AG09319 (cell line): ENCODE measurements around the gene MRGPRD.

Source experiments
- DNase-seq: peaks from one replicate; pipeline ENCODE4 v3.0.0-alpha.2; 2010; ENCODE audit warnings: low read depth; ENCODE audit errors: extremely low read depth
- TF ChIP-seq, protein P1 (sequence below): IDR thresholded peaks from 2 replicates; pipeline ENCODE4 v1.5.1; 2011; ENCODE audit warnings: low read depth, mild to moderate bottlenecking, inconsistent platforms, low read length, moderate library complexity

The MRGPRD gene

DNA sequence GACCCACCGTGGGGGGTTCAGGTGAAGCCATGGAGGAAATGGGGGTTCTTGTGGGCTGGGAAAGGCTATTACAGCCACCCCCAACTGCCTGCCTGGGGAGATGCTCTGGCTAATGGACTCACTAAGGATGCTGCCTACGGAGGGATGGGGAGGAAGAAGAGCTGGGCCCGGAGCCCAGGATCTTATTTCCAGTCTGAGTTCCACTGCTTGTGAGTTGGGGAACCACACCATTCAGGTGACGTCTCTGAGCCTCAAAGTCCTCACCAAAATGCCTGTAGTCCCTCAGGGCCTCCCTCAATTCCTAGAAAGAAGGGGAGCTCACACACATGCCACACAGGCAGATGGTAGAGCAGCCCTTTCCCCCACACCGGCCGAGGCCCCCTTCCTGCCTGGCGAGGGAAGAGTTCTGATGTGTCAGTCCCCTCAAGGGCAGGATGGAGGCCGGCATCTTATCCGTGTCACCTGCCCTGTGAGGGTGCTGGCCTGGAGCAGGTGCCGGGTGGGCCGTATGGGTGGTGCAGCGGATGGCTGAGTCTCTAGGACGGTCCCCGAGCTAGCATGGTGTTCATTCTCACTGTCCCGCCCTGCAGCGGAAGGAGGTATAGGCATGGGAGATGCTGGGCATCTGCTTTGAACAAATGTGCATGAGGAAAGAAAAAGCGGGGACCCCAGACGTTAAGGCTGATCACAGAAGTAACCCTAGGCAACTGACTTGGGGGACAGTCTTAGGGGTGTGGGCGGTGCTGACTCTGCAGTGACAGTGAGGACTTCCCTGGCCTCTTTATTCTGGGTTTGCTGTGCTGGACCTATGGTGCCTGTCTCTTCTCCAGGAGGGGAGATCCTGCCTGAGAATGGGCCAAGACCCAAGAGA, 16.6 kb upstream of the MRGPRD start:
- TF ChIP-seq, protein P1, sequence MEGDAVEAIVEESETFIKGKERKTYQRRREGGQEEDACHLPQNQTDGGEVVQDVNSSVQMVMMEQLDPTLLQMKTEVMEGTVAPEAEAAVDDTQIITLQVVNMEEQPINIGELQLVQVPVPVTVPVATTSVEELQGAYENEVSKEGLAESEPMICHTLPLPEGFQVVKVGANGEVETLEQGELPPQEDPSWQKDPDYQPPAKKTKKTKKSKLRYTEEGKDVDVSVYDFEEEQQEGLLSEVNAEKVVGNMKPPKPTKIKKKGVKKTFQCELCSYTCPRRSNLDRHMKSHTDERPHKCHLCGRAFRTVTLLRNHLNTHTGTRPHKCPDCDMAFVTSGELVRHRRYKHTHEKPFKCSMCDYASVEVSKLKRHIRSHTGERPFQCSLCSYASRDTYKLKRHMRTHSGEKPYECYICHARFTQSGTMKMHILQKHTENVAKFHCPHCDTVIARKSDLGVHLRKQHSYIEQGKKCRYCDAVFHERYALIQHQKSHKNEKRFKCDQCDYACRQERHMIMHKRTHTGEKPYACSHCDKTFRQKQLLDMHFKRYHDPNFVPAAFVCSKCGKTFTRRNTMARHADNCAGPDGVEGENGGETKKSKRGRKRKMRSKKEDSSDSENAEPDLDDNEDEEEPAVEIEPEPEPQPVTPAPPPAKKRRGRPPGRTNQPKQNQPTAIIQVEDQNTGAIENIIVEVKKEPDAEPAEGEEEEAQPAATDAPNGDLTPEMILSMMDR = no peak
- no peak for DNase-seq

DNA sequence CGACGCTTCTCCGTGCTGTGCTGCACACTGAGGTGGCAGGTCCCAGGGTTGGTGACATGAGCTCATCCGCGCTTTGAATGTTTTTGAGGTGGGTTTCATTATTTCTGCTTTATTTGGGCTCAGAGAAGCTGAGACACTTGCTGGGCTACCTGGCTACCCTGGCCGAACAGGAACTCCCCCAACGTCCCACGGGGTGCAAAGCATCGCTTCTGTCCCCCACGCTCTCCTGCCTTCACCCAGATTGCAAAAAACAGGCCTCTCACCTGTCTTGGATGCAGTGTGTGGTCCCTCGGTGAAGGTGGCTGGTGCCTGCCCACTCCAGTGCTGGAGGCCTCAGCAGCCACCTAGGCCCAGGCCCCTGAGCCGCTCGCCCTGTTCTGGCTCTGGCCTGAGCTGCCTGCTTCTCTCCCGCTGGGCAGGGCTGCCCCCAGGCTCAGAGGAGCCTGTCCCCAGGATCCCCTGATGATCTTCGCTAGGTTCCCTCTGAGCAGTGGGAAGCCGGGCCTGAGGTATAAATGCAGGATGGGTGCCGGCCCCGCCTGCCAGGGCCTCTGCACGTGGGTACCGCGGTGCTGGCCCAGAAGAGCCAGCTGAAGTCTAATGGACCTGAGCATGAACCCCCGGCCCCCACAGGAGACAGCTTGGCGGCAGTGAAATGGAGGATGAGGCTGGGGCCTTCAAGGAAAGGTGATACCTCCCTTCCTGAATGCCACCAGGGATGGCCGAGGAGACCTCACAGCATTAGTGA, 15.8 kb upstream of the MRGPRD start:
- TF ChIP-seq, protein P1 = no peak
- DNase-seq = no peak

DNA sequence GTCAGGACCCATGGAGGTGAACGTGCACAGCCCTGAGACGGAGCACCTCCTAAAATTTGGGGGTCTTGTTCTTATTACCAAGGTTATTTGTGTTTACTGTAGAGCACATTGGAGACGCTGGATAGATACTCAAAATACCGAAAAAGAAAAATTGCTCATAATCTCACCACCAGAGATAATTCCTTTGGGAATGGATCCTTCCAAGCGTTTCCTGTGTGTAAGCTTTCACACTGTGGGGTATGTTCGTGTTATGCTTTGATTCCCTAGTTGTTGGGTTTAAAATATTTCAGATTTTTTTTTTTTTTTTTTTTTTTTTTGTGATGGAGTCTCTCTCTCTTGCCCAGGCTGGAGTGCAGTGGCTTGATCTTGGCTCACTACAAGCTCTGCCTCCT, 14.1 kb upstream of the MRGPRD start:
- DNase-seq = no peak
- TF ChIP-seq, protein P1 = no peak

DNA sequence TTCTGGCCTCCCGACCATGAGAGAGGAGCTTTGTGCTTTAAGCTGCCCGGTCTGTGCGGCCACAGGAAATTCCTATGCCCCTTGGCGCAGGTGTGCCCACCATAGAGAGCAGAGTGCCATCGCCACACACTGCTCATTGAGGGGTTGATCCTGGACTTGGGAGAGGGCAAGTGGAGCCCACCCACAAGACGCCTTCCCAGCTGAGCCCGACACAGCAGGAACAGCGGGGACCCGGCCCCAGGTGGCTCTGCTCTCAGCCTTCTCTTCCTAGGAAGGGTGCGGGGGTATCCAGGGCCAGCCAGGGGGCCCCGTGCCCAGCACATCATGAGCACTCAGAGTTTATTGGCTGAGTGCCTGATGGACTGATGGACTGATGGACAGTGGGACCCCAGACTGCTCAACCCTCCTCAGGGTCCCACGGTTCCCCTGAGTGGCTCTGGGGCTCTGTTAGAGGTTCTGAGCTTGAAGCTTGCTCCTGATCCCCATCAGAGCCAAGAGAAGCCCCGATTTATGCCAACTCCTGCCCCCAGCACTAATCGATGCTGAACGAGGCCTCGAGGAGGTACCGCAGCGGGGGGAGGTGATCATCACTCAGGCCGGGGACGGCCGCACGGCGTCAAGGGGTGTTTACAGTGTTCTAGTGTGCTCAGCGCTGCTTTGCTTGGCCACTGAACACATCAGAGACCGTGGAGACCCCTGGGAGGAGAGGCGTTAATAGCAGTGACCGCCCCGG, 13.5 kb upstream of the MRGPRD start:
- TF ChIP-seq, protein P1 = no peak
- DNase-seq = no peak

DNA sequence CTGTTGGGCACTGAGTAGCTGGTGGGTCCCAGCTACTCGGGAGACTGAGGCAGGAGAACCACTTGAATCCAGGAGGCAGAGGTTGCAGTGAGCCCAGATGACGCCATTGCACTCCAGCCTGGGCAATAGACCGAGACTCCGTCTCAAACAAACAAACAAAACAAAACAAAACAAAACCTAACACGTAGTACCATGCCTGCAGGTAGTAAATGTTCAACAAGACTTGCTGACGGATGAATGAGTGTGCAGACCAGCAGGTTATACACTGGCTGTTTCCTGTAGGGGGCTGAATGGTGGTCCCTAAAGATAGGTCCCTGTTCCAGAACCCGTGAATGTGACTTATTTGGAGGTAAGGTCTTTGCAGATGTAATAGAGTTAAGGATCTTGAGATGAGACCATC, 12.8 kb upstream of the MRGPRD start:
- no peak for DNase-seq

DNA sequence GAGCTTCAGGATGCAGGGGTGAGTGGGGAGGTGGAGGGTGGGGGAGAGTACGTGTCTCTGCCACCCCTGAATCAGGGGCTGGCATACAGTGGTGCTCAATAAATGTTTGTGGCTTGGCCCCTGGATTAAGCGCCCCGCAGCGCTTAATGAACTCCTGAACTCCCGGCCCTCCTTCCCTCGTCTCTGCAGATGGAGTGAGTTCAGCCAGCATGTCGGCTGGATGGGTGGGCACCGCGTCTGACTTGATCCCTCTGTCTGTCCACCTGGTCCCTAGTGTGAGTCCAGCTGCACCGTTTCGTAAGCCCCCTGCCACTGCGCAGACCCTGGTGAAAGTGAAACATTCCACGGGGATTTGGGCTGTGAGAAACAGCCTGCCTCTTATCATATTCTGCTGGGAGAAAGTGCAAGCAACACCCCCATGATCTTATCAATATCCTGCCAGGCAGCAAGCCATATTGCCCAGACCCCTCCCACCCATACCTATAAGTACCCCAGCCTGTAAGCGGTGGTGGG, 12.0 kb upstream of the MRGPRD start:
- TF ChIP-seq, protein P1 = no peak
- DNase-seq = no peak

More for the DNA sequence above, 12.8 kb upstream of the MRGPRD start:
- TF ChIP-seq, protein P1 = no peak
